ENCODE measurements around the gene ZNF292.
"Not testable (repeated sequence)": the region's sequence is repeated elsewhere in the genome, so short reads cannot be mapped to it uniquely, and the experiment has no call there.

ZNF292 gene

GRCh38 chr6:87157596-87157995 is 2.2 kb downstream of the ZNF292 start:
- DNase-seq (ENCODE audit: insufficient read length, low spot score); FAIRE-seq: not testable (repeated sequence)

- DNase-seq (ENCODE audit: insufficient read length, low spot score): no peak
- FAIRE-seq: peak; percentile 35
Measured at GRCh38 chr6:87161299-87161698, 5.9 kb downstream of the ZNF292 start.

- FAIRE-seq (peak; percentile 60), DNase-seq (ENCODE audit: insufficient read length, low spot score) (no peak)
Measured at GRCh38 chr6:87164004-87164403, 8.6 kb downstream of the ZNF292 start.

GRCh38 chr6:87164506-87164905 is 9.1 kb downstream of the ZNF292 start:
- FAIRE-seq: peak; percentile 42
- no peak for DNase-seq (ENCODE audit: insufficient read length, low spot score)

GRCh38 chr6:87165185-87165584 is 9.8 kb downstream of the ZNF292 start:
- FAIRE-seq: no peak

GRCh38 chr6:87171938-87172633 is 16.7 kb downstream of the ZNF292 start:
- no peak for DNase-seq (ENCODE audit: insufficient read length, low spot score)
- FAIRE-seq: peak; percentile 33

More at GRCh38 chr6:87165185-87165584, 9.8 kb downstream of the ZNF292 start:
- no peak for DNase-seq (ENCODE audit: insufficient read length, low spot score)

- no peak for DNase-seq (ENCODE audit: insufficient read length, low spot score)
- FAIRE-seq: peak; percentile 78
Measured at GRCh38 chr6:87174078-87174579, 18.8 kb downstream of the ZNF292 start.

GRCh38 chr6:87176493-87176892 is 21.1 kb downstream of the ZNF292 start:
- FAIRE-seq: no peak
- no peak for DNase-seq (ENCODE audit: insufficient read length, low spot score)

GRCh38 chr6:87180105-87180728 is 24.9 kb downstream of the ZNF292 start:
- DNase-seq (ENCODE audit: insufficient read length, low spot score) (no peak), FAIRE-seq (no peak)

- DNase-seq (ENCODE audit: insufficient read length, low spot score) (no peak), FAIRE-seq (no peak)
Measured at GRCh38 chr6:87181903-87182302, 26.5 kb downstream of the ZNF292 start.

GRCh38 chr6:87182321-87182720 is 27.0 kb downstream of the ZNF292 start:
- FAIRE-seq (peak; percentile 76), DNase-seq (ENCODE audit: insufficient read length, low spot score) (no peak)

GRCh38 chr6:87182940-87183339 is 27.6 kb downstream of the ZNF292 start:
- FAIRE-seq: peak; percentile 85
- DNase-seq (ENCODE audit: insufficient read length, low spot score): no peak

GRCh38 chr6:87183687-87184086 is 28.3 kb downstream of the ZNF292 start:
- no peak for DNase-seq (ENCODE audit: insufficient read length, low spot score)
- peak; percentile 57 for FAIRE-seq

GRCh38 chr6:87184762-87185250 is 29.4 kb downstream of the ZNF292 start:
- DNase-seq (ENCODE audit: insufficient read length, low spot score) (no peak), FAIRE-seq (no peak)

- FAIRE-seq: peak; percentile 77
- DNase-seq (ENCODE audit: insufficient read length, low spot score): no peak
Measured at GRCh38 chr6:87196275-87196842, 41.0 kb downstream of the ZNF292 start.

- DNase-seq (ENCODE audit: insufficient read length, low spot score) (no peak), FAIRE-seq (no peak)
Measured at GRCh38 chr6:87197547-87197946, 42.2 kb downstream of the ZNF292 start.

GRCh38 chr6:87198022-87198810 is 42.9 kb downstream of the ZNF292 start:
- not testable (repeated sequence) for DNase-seq (ENCODE audit: insufficient read length, low spot score)

GRCh38 chr6:87199787-87200186 is 44.4 kb downstream of the ZNF292 start:
- FAIRE-seq: peak; percentile 64
- no peak for DNase-seq (ENCODE audit: insufficient read length, low spot score)

More at GRCh38 chr6:87198022-87198810, 42.9 kb downstream of the ZNF292 start:
- not testable (repeated sequence) for FAIRE-seq

- DNase-seq (ENCODE audit: insufficient read length, low spot score) (no peak), FAIRE-seq (no peak)
Measured at GRCh38 chr6:87200469-87201175, 45.3 kb downstream of the ZNF292 start.

- FAIRE-seq: no peak
- no peak for DNase-seq (ENCODE audit: insufficient read length, low spot score)
Measured at GRCh38 chr6:87203448-87204023, 48.2 kb downstream of the ZNF292 start.
